Psoas muscle (tissue), 8 donors: ENCODE measurements around the gene G6PC3. TPM values are rescaled to one million over a fixed set of nuclear protein-coding genes. Genes with fewer than 3 reads are reported as not detected.

ENCODE experiments used
- ATAC-seq, 4 donors: fragments of 200-7000 bp; cut with Tn5 transposase; one replicate each; pipeline ENCODE4 v1.9.1; 2020; ENCODE audit warnings: moderate library complexity in 3 of 4, mild to moderate bottlenecking in 2 of 4
- DNase-seq, 2 donors: peaks; one replicate each; pipeline ENCODE4 v3.0.0-alpha.2; 2020
- H3K27ac ChIP-seq: fragments of 200-600 bp; one replicate; pipeline ENCODE4 v1.8.0; 2022
- H3K27me3 ChIP-seq, 3 donors: fragments of 200-600 bp in 1 of 3; one replicate each; pipeline versions ENCODE4 v1.6.1 to v1.8.0; 2013 to 2022; ENCODE audit warnings: low read length in 2 of 3, mild to moderate bottlenecking in 2 of 3, moderate library complexity in 1 of 3; ENCODE audit not compliant: insufficient read depth in 3 of 3
- H3K36me3 ChIP-seq, 2 donors: fragments of 200-600 bp in 1 of 2; one replicate each; pipeline versions ENCODE4 v1.6.1 to v1.8.0; 2013 to 2022; ENCODE audit warnings: low read depth in 1 of 2, mild to moderate bottlenecking in 1 of 2, moderate library complexity in 1 of 2; ENCODE audit not compliant: insufficient read depth in 1 of 2
- H3K4me1 ChIP-seq: fragments of 200-600 bp; one replicate; pipeline ENCODE4 v1.8.0; 2022
- H3K4me3 ChIP-seq: fragments of 200-600 bp; one replicate; pipeline ENCODE4 v1.8.0; 2022; ENCODE audit warnings: mild to moderate bottlenecking
- H3K9me3 ChIP-seq: fragments of 200-600 bp; one replicate; pipeline ENCODE4 v1.8.0; 2022
- CTCF ChIP-seq: fragments of 200-600 bp; IDR thresholded peaks from one replicate; pipeline ENCODE4 v1.8.0; 2022; ENCODE audit warnings: antibody characterized with exemption
- WGBS, 3 donors: extraction: QIAGEN DNeasy Blood & Tissue Kit; methylation state at CpG; one replicate each; pipeline versions ENCODE4 v1.1.6 to v1.1.7; 2013; 5-methylcytosine and 5-hydroxymethylcytosine counted together
- intact Hi-C, 2 donors: fragments of 100-400 bp; cut with DNase I; formaldehyde crosslinking; loops; one replicate each; pipeline versions ENCODE4 v1.11.0 to v1.14.2; 2022
- polyA plus RNA-seq, 3 donors: library from polyadenylated mRNA; stranded (reverse); fragments of 200-250 nt; gene quantifications; one replicate each; pipeline ENCODE4 v1.2.3, GENCODE V29; 2013
- total RNA-seq, 4 donors: library from RNA; stranded (reverse); fragmentation: NEBNext Ultra II Directional in 2 of 4; extraction: Animal tissue kit (Norgen Biotek cat#: 25700) in 2 of 4; gene quantifications; one replicate each; pipeline versions ENCODE4 v1.2.1 to v1.2.4, GENCODE V29; 2021 to 2023
- donor health status: healthy with polysubstance abuse.
- donor health status: DM: no; HTN: no; CAD: no; lungs with moderate emphysema.
- donor health status: Bipolar disorder and iron deficiency.
- donor health status: healthy.
- donor health status: DM: yes; HTN: yes; CAD: no.
- donor health status: DM: no; HTN: no; CAD: no.
- donor health status: DM: no; HTN: no; CAD: no.
- donor health status: DM: yes; HTN: yes; CAD: no.

G6PC3 gene
- total and polyA plus RNA-seq, 7 donors: 27.7 to 72.9 (median 43.3) TPM

- no peak for TF ChIP-seq CTCF
- peaks cover 4 to 98% of the 10 kb centered on the region in 2 donors for H3K36me3 ChIP-seq
- no peak for ATAC-seq
Observed at GRCh38 chr17:44087319-44087718, 16.8 kb downstream of the G6PC3 start.

GRCh38 chr17:44088254-44088653 is 17.7 kb downstream of the G6PC3 start:
- DNase-seq (no peak), ATAC-seq (no peak)
- Histone ChIP-seq H3K36me3 (peaks cover 0 to 98% of the 10 kb centered on the region in 2 donors), H3K4me3 (no peak overlapping the region), H3K27ac (peak overlapping the region; percentile 15), H3K4me1 (peaks cover 6% of the 10 kb centered on the region), H3K27me3 (no peaks in the 10 kb centered on the region), H3K9me3 (no peaks in the 10 kb centered on the region)
- TF ChIP-seq CTCF: no peak
- 91 to 93% (median 92%) methylated on average over 15 to 16 of the region's 16 CpGs for WGBS, 3 donors
- intact Hi-C loops: no loop called here

More at GRCh38 chr17:44087319-44087718, 16.8 kb downstream of the G6PC3 start:
- WGBS, 3 donors: 51 to 80% (median 65%) methylated on average over 4 to 7 of the region's 8 CpGs
- H3K27me3 ChIP-seq: no peaks in the 10 kb centered on the region
- DNase-seq: no peak
- H3K9me3 ChIP-seq: no peaks in the 10 kb centered on the region
- intact Hi-C loops: no loop called here
- H3K27ac ChIP-seq: peak overlapping the region; percentile 42
- no peak overlapping the region for H3K4me3 ChIP-seq
- H3K4me1 ChIP-seq: peaks cover 6% of the 10 kb centered on the region

- intact Hi-C loops: no loop called here
- ATAC-seq (no peak), DNase-seq (no peak)
- Histone ChIP-seq H3K4me1 (peaks cover 22% of the 10 kb centered on the region), H3K27ac (no peak overlapping the region), H3K27me3 (no peaks in the 10 kb centered on the region), H3K36me3 (peaks cover 0 to 74% of the 10 kb centered on the region in 2 donors), H3K4me3 (no peak overlapping the region), H3K9me3 (no peaks in the 10 kb centered on the region)
- 84 to 86% (median 86%) methylated on average over 14 of the region's 14 CpGs for WGBS, 3 donors
- TF ChIP-seq CTCF: no peak
Observed at GRCh38 chr17:44091200-44091997, 20.9 kb downstream of the G6PC3 start.

- H3K36me3 ChIP-seq: peaks cover 0 to 69% of the 10 kb centered on the region in 2 donors
Observed at GRCh38 chr17:44092051-44092450, 21.5 kb downstream of the G6PC3 start.

More at GRCh38 chr17:44092051-44092450, 21.5 kb downstream of the G6PC3 start:
- H3K27me3 ChIP-seq: no peaks in the 10 kb centered on the region
- no peaks in the 10 kb centered on the region for H3K9me3 ChIP-seq
- H3K4me3 ChIP-seq: no peak overlapping the region
- H3K27ac ChIP-seq: no peak overlapping the region
- intact Hi-C loops: no loop called here
- ATAC-seq (no peak), DNase-seq (no peak)
- H3K4me1 ChIP-seq: peaks cover 28% of the 10 kb centered on the region
- no peak for TF ChIP-seq CTCF
- 93 to 96% (median 95%) methylated on average over 11 of the region's 11 CpGs for WGBS, 3 donors
